SK-N-SH treated with all-trans-retinoic acid at 6 μM for 48 hours (cell line): ENCODE results near the gene S100B.

Experiments used
- ATAC-seq: fragments of 200-7000 bp; cut with Tn5 transposase; 3 replicates; pipeline ENCODE4 v1.9.1; 2020; ENCODE audit warnings: mild to moderate bottlenecking, moderate library complexity
- ARNTL ChIP-seq: fragments of 450-650 bp; formaldehyde crosslinking; IDR thresholded peaks from 2 replicates; pipeline ENCODE4 v1.5.0; 2020; ENCODE audit warnings: low read depth, mild to moderate bottlenecking, moderate library complexity, borderline replicate concordance
- BACH2 ChIP-seq: fragments of 250-450 bp; sonication (Bioruptor Pico); IDR thresholded peaks from 2 replicates; pipeline ENCODE4 v1.9.0; 2021; ENCODE audit warnings: mild to moderate bottlenecking, borderline replicate concordance
- CREB5 ChIP-seq: fragments of 250-450 bp; sonication (Bioruptor Pico); IDR thresholded peaks from 2 replicates; pipeline ENCODE4 v1.5.1; 2020; ENCODE audit warnings: low read depth, mild to moderate bottlenecking, moderate library complexity
- CSRNP3 ChIP-seq: fragments of 250-450 bp; sonication (Bioruptor Pico); IDR thresholded peaks from 2 replicates; pipeline ENCODE4 v1.5.1; 2021; ENCODE audit warnings: mild to moderate bottlenecking, moderate library complexity
- ESRRG ChIP-seq: fragments of 250-450 bp; sonication (Bioruptor Pico); IDR thresholded peaks from 2 replicates; pipeline ENCODE4 v1.6.1; 2021; ENCODE audit warnings: mild to moderate bottlenecking
- GLIS3 ChIP-seq: fragments of 250-450 bp; sonication (Bioruptor Pico); IDR thresholded peaks from 2 replicates; pipeline ENCODE4 v1.5.0; 2020; ENCODE audit warnings: mild to moderate bottlenecking, moderate library complexity
- ISL1 ChIP-seq: fragments of 250-450 bp; sonication (Bioruptor Pico); IDR thresholded peaks from 2 replicates; pipeline ENCODE4 v2.1.2; 2022; ENCODE audit warnings: mild to moderate bottlenecking, moderate library complexity
- OSR1 ChIP-seq: fragments of 250-450 bp; sonication (Bioruptor Pico); IDR thresholded peaks from 2 replicates; pipeline ENCODE4 v1.8.0; 2022; ENCODE audit warnings: moderate library complexity, mild to moderate bottlenecking, inconsistent platforms
- PATZ1 ChIP-seq: fragments of 250-450 bp; sonication (Bioruptor Pico); IDR thresholded peaks from 2 replicates; pipeline ENCODE4 v1.8.0; 2020; ENCODE audit warnings: mild to moderate bottlenecking, moderate library complexity, borderline replicate concordance
- POU6F1 ChIP-seq: fragments of 250-450 bp; sonication (Bioruptor Pico); IDR thresholded peaks from 2 replicates; pipeline ENCODE4 v1.8.0; 2021; ENCODE audit warnings: low read depth, mild to moderate bottlenecking, moderate library complexity, borderline replicate concordance
- PPARA ChIP-seq: fragments of 250-450 bp; sonication (Bioruptor Pico); IDR thresholded peaks from 2 replicates; pipeline ENCODE4 v1.5.0; 2020; ENCODE audit warnings: mild to moderate bottlenecking, borderline replicate concordance
- RARB ChIP-seq: fragments of 250-450 bp; sonication (Bioruptor Pico); IDR thresholded peaks from 2 replicates; pipeline ENCODE4 v1.8.0; 2021; ENCODE audit warnings: mild to moderate bottlenecking, moderate library complexity
- SNAI2 ChIP-seq: fragments of 250-450 bp; sonication (Bioruptor Pico); IDR thresholded peaks from 2 replicates; pipeline ENCODE4 v1.5.0; 2020; ENCODE audit warnings: mild to moderate bottlenecking, moderate library complexity
- TCF4 ChIP-seq: fragments of 250-450 bp; sonication (Bioruptor Pico); IDR thresholded peaks from 2 replicates; pipeline ENCODE4 v1.8.0; 2021; ENCODE audit warnings: mild to moderate bottlenecking, moderate library complexity, borderline replicate concordance
- TOX ChIP-seq: fragments of 250-450 bp; sonication (Bioruptor Pico); IDR thresholded peaks from 2 replicates; pipeline ENCODE4 v1.8.0; 2021; ENCODE audit warnings: mild to moderate bottlenecking, moderate library complexity, borderline replicate concordance
- TSHZ2 ChIP-seq: fragments of 250-450 bp; sonication (Bioruptor Pico); IDR thresholded peaks from 2 replicates; pipeline ENCODE4 v1.5.0; 2020; ENCODE audit warnings: mild to moderate bottlenecking, moderate library complexity
- ZC3H10 ChIP-seq: fragments of 250-450 bp; sonication (Bioruptor Pico); IDR thresholded peaks from 2 replicates; pipeline ENCODE4 v1.5.1; 2021; ENCODE audit warnings: mild to moderate bottlenecking, moderate library complexity
- ZFP3 ChIP-seq: fragments of 250-450 bp; sonication (Bioruptor Pico); IDR thresholded peaks from 2 replicates; pipeline ENCODE4 v1.5.0; 2020; ENCODE audit warnings: mild to moderate bottlenecking, moderate library complexity
- ZFP30 ChIP-seq: fragments of 450-650 bp; formaldehyde crosslinking; IDR thresholded peaks from 2 replicates; pipeline ENCODE4 v1.5.0; 2022; ENCODE audit warnings: mild to moderate bottlenecking, moderate library complexity
- ZNF565 ChIP-seq: fragments of 450-650 bp; formaldehyde crosslinking; conservative IDR thresholded peaks from 2 replicates; pipeline ENCODE4 v1.5.0; 2020; ENCODE audit warnings: low read depth, mild to moderate bottlenecking, moderate library complexity
- ZNF70 ChIP-seq: fragments of 450-650 bp; formaldehyde crosslinking; IDR thresholded peaks from 2 replicates; pipeline ENCODE4 v1.5.0; 2020; ENCODE audit warnings: mild to moderate bottlenecking, moderate library complexity
- ZNF8 ChIP-seq: fragments of 450-650 bp; formaldehyde crosslinking; IDR thresholded peaks from 2 replicates; pipeline ENCODE4 v1.5.0; 2020; ENCODE audit warnings: mild to moderate bottlenecking, moderate library complexity

The S100B gene

GRCh38 chr21:46596201-46596600 lies 8.7 kb downstream of the S100B start:
- TF ChIP-seq PATZ1 (CRISPR knock-in tag) = no peak
- TF ChIP-seq PPARA (CRISPR knock-in tag) = no peak
- TF ChIP-seq BACH2 (CRISPR knock-in tag) = no peak
- TF ChIP-seq ZNF70 (CRISPR knock-in tag) = no peak
- no peak for TF ChIP-seq SNAI2 (CRISPR knock-in tag)
- no peak for TF ChIP-seq ZNF565 (CRISPR knock-in tag)
- TF ChIP-seq ARNTL = no peak
- TF ChIP-seq ESRRG = no peak
- TF ChIP-seq RARB = no peak
- no peak for ATAC-seq

GRCh38 chr21:46594276-46594675 lies 10.6 kb downstream of the S100B start:
- no peak for ATAC-seq
- no peak for TF ChIP-seq TOX
- TF ChIP-seq ZNF8 (CRISPR knock-in tag) = no peak
- TF ChIP-seq OSR1 (CRISPR knock-in tag) = no peak
- TF ChIP-seq CREB5 (CRISPR knock-in tag) = no peak
- TF ChIP-seq POU6F1 (CRISPR knock-in tag) = no peak
- no peak for TF ChIP-seq ESRRG
- TF ChIP-seq TCF4 (CRISPR knock-in tag) = no peak
- no peak for TF ChIP-seq ISL1 (CRISPR knock-in tag)
- no peak for TF ChIP-seq PATZ1 (CRISPR knock-in tag)
- TF ChIP-seq SNAI2 (CRISPR knock-in tag) = no peak
- TF ChIP-seq ARNTL = no peak
- TF ChIP-seq ZFP30 (CRISPR knock-in tag) = no peak
- TF ChIP-seq TSHZ2 (CRISPR knock-in tag) = no peak
- no peak for TF ChIP-seq ZNF70 (CRISPR knock-in tag)
- no peak for TF ChIP-seq ZC3H10 (CRISPR knock-in tag)
- no peak for TF ChIP-seq GLIS3 (CRISPR knock-in tag)
- no peak for TF ChIP-seq BACH2 (CRISPR knock-in tag)
- no peak for TF ChIP-seq ZFP3 (CRISPR knock-in tag)

- ATAC-seq = no peak
- no peak for TF ChIP-seq ZNF565 (CRISPR knock-in tag)
- TF ChIP-seq ARNTL = no peak
- TF ChIP-seq BACH2 (CRISPR knock-in tag) = no peak
- no peak for TF ChIP-seq CSRNP3 (CRISPR knock-in tag)
Measured at GRCh38 chr21:46585191-46585953, 19.5 kb downstream of the S100B start.
